Esophagus muscularis mucosa (tissue), 3 donors: Measurements from ENCODE around the gene ZNF234.

Source experiments
- POLR2A ChIP-seq: fragments of 450-650 bp; IDR thresholded peaks from one replicate; pipeline ENCODE4 v1.6.1; 2017; ENCODE audit warnings: antibody characterized with exemption, moderate library complexity, mild to moderate bottlenecking, low read depth
- TF ChIP-seq, protein P1 (sequence below), 3 experiments: fragments of 200-600 bp in 2 of 3; fragments of 450-650 bp in 1 of 3; sonication (generic) in 2 of 3; IDR thresholded peaks; one replicate each; pipeline ENCODE4 v1.5.1; 2017 to 2019; ENCODE audit warnings: antibody characterized with exemption in 3 of 3, mild to moderate bottlenecking in 2 of 3, moderate library complexity in 1 of 3

DNA sequence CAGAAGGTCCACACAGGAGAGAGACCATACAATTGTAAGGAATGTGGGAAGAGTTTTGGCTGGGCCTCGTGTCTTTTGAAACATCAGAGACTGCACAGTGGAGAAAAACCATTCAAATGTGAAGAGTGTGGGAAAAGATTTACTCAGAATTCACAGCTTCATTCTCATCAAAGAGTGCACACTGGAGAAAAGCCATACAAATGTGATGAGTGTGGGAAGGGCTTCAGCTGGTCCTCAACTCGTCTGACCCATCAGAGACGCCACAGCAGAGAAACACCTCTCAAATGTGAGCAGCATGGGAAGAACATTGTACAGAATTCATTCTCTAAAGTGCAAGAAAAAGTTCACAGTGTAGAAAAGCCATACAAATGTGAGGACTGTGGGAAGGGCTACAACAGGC, 33.6 kb upstream of the ZNF234 start:
- TF ChIP-seq, protein P1, sequence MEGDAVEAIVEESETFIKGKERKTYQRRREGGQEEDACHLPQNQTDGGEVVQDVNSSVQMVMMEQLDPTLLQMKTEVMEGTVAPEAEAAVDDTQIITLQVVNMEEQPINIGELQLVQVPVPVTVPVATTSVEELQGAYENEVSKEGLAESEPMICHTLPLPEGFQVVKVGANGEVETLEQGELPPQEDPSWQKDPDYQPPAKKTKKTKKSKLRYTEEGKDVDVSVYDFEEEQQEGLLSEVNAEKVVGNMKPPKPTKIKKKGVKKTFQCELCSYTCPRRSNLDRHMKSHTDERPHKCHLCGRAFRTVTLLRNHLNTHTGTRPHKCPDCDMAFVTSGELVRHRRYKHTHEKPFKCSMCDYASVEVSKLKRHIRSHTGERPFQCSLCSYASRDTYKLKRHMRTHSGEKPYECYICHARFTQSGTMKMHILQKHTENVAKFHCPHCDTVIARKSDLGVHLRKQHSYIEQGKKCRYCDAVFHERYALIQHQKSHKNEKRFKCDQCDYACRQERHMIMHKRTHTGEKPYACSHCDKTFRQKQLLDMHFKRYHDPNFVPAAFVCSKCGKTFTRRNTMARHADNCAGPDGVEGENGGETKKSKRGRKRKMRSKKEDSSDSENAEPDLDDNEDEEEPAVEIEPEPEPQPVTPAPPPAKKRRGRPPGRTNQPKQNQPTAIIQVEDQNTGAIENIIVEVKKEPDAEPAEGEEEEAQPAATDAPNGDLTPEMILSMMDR (IDR thresholded peaks at IDR 0.05): no peak
- TF ChIP-seq POLR2A: no peak
